ENCODE results near the gene BCL2L15.

The BCL2L15 gene

DNA sequence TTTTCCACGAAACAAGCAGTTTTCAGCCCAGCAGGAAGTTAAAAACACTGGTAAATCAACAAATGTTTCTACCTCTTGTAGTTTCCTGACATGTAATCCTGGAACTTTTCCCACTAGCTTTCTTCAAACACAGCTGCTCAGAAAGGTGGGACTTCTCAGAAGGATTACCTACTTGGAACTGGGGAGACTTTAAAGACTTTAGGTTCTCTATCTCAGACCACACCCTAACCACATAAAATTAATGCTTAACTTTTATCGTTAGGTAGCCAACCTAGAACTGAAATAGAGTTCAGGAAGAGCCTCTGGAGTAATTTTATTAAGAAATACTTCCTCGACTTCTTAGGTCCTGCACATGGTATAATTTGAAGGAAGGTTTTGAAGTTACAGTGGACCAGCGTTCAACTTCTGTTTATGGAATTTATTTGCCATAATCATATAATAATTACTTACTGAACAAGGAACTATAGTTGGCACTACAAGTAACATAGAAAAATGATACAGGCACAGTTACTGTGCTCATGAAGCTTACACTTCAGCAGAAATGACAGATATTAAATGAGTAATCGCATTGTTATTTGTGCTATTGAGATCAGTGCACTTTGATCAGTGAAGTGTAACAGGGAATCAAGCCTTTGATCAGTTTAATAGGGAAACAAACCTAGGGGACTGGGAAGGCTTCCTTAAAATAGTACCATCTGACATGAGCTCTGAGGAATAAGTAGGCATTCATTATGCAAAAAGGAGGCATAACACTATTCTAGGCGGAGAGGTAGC is at the start of gene BCL2L15:
BCL2L15 (minus strand) TSS at position 180 of the 774 bp plus-strand sequence. CDS start 206 bp downstream, outside the sequence.
- DNase-seq, result no peak

DNA sequence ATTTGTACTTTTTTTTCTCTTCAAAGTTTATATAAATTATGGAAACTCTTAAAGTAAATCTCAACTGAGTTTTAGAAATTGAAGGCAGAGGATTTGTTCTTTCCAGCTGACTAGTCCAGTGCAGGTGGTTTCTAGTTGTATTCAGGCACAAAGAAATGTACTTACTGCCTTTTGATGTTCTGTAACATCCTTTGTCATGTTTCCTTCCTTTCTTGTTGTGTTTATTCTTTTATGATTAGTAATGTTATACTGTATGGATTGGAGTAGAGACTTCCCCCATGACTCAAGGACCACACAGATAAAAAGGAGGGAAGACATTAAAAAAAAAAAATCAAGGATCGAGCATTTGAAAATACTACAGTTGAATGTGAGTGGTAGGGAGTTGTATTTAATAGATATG is 49.8 kb upstream of the BCL2L15 start:
- no peak for DNase-seq

DNA sequence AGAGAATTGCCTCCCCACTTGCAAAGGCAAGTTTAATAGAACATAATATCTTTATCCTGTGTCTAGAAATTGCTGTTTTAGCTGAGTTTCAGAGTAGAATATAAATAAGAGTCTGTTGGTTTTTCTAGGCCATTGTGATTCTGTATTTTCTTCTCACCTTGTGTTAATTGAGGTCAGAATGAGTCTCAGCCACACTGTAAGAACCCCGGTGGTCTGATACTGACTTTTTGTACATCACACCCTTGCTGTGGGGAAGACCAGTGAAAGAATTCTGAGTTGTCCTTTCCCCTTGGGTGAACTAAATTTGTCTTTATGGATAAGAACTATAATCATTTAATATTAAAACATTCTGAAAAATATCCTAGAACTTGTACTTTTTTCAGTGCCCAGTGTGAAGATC is 48.6 kb upstream of the BCL2L15 start:
- no peak for DNase-seq

DNA sequence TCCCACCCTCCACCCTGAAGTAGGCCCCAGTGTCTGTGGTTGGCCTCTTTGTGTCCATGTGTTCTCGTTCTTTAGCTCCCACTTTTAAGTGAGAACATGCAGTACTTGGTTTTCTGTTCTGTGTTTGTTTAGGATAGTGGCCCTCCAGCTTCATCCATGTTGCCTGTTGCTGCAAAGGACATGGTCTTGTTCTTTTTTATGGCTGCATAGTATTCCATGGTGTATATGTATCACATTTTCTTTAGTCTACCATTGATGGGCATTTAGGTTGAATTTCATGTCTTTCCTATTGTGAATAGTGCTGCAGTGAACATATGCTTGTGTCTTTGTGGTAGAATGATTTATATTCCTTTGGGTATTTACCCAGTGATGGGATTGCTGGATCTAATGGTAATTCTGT is 47.8 kb upstream of the BCL2L15 start:
- no peak for DNase-seq

DNA sequence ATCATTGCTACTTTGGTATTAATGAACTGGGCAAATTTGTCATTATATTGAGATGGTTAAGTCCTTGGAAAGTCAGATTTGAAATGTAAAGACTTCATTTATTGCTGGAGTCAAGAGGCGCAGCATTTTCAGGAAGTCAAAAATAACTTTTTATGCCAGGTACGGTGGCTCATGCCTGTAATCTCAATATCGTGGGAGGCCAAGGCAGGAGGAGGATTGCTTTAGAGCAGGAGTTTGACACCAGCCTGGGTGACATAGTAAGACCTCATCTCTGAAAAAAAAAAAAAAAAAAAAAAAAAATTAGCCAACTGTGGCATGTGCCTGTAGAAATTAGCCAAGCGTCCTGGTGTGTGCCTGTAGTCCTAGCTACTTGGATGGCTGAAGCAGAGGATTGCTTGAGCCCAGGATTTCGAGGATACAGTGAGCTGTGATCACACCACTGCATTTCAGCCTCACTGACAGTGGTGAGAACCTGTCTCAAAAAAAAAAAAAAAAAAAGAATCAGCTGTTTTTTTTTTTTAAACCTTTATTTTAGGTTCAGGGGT is 47.2 kb upstream of the BCL2L15 start:
- no peak for DNase-seq

DNA sequence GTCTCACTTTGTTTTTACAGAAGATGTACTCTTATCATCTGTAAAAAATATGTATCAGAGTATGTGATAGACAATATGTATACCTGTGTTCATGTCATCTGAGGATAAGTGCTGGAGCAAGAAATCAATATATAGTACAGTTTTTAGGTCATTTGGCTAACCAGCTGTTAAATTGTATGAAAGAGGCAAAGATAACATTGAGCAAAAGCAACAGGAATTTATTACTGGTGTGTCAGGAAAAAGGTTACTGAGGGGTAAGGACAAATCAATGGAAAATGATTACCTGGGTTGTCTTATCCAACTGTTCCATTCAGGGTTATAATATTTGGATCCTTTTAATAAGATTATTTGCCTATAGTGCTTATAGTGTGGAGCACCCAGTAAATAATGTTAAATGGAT is 46.6 kb upstream of the BCL2L15 start:
- no peak for DNase-seq

DNA sequence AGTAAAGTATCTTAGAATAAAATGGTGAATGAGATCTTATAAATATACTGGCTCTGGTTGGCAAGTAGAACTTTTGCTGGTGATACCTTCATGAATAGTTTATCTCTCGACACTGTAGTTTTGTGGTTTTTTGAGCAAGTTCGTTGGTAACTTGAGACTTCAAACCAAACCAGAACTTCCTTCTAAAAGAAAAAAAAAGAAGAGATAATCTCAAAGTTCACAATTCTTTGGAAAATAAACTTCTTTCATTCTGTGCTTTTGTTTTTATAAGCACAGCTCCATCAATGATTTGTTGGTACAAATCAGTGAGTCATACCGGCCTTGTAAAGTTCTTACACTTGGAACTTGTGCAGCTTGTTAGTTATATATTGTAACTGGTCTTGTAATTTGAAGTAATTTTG is 44.1 kb upstream of the BCL2L15 start:
- peak; percentile 55 for DNase-seq

DNA sequence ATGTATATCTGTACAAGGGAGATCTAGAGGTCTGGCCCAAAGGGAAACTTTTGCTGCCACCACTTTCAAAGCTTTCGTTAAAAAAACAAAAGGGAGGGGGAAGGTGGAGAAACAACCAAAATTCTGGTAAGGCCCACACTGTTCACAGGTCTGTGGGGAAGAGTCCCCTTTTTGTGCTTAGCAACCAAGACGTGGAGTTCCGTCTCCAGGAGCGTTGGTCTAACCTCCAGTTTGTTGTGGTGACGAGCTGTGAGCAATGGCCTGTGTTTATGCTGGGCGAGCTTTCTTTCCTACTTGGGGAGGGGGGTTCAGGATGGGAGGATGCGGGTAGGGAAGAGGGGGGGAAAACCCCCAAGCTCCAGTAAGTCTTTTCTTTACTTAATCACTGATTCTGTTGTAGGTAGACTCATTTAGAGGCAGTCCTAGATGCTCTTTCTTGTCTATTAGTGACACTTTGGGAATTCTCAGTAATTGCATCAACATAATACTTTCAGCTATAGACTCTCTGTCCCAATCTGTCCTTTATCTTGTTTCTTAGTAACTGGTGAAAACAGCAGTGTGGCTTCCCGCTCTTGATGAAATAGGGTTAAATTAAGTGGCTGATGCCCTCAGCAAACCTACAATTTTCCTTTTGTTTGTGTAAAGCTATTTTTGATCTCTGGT is 43.2 kb upstream of the BCL2L15 start:
- DNase-seq, result peak; percentile 75

DNA sequence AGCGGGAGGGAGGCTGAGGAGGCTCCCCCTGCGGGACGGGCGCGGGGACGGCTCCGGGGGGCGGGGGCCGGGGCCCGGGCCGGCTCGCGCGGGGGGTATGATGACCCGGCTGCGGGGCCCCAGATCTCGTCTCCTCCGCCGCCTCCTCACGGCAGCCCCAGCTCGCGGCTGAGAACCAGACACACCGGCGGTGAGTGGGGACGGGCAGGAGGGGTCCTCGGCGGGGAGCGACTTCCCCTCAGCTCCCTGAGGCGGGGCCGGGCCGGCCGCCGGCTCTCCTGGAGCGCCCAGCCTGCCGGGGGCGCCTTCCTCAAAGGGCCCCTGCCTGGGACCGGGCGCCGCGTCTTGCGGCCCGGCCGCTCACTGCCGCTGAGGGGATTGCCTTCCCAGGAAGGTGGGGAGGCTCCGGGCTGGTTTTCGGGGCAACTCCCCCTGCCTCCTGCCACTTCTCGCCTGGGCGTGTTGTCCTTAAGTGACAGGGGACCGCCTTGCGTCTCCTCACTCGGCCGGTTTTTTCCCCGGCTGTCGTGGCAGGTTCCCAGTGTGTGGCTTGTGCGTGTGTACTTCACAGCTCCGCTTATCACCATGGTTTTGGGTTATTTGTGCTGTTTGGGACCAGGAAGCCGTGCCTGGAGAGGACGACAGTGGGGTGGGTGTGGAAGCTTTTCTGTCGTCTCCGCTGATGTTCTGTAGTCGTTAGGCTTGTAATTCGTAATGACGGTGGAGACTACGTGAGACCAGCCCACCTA is 42.5 kb upstream of the BCL2L15 start:
- peak; percentile 62 for DNase-seq

DNA sequence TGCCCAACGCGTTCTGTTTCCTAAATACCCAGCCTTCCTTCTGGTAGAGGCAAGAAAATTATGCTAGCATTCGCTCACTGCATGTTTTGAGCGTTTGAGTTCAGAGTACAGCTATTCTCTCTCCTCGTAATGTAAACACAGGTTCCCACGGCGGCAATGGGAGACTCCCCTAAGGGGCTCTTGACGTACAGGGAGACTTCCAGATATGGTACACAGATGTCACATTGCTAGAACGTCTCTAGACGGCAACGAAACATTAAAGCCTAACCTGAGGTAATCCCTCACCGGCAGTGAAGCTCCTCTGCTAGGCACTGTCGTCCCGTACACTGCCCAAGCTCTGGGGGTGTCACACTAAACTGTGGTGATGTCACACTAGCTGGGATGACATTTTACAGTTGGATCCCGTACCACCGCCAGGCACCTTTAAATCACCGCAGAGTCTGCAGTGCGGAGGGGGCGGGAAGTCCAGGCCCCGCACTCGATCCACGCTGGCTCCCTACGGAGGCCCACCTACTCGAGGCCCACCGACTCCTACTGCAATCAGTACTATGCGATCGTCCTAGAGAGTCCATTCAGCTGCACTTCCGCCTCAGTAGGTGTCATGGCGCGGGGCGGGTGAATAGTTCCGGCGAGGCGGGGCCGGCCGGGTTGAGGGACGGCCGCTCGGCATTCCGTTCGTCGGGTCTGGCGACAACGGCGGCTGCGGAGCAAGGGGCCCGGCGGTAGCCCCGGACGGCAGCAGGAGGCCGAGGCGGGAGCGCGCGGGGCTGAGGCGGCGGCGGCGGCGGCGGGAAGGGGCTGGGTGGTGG is 41.8 kb upstream of the BCL2L15 start, which contains the start of gene HIPK1:
HIPK1 (plus strand) TSS at position 384 of the 809 bp plus-strand sequence.
- peak; percentile 94 for DNase-seq

DNA sequence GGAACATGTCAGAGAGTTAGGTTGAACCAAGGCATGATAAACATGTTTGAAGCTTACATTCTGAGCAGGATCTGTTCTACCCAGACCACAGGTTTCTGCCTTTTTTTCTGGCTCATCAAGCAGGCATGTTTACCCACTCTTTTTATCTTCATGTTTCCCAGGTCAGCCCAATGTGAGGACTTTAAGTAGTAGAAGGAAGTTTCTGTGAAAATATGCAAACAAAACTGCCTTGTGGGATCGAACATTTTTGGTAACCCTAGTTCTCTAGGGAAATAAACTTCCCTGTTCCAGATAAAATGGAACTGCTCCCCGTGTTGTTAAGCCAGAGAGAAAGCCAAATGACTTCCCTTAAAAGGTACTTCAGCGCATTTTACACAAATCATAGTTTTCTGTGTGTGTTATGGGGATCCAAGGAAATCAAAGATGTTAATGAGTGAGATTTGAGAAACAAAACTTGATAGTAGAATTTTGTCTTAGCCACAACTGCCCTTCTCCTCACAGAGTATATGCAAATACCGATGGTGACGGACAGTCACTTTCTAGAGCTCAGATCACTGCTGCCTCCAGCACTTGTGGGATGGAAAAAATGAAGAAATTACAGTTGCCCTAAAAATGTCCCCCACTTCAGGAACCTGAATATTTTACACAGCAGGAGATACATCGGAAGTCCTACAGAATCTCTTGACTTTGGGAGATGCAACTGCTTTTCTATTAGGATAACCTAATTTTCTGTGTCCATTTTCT is 41.0 kb upstream of the BCL2L15 start:
- no peak for DNase-seq

DNA sequence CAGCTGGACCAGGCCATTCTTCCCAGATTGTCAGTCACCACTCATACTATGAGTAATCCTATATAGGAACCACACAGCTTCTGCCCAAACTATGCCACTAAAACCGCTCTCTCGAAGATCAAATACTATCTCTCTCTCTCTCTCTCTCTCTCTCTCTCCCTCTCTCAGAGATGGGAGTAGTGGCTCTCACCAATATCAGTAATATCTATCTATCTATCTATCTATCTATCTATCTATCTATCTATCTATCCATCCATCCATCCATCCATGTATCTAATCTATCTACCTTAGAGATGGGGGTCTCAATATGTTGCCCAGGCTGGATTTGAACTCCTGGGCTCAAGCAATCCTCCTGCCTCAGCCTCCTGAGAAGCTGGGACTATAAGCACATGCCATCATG is 37.1 kb upstream of the BCL2L15 start:
- DNase-seq, result no peak

DNA sequence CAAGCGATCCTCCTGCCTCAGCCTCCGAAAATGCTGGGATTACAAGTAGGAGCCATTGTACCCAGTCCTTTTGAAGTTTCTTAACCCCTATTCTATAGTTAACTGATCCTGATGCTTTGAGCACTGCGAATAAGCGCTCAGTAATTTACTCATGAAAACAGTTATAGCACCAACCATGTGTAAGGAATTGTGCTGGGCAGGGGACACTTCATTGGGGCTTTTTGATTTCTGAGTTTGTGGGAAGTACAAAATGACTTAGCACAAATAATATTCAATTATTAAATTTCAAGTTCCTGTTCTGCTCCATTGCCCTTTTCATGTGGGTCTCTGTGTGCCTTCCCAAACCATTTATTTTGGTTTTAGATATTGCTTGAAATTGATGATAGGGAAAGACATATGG is 35.6 kb upstream of the BCL2L15 start:
- no peak for DNase-seq

DNA sequence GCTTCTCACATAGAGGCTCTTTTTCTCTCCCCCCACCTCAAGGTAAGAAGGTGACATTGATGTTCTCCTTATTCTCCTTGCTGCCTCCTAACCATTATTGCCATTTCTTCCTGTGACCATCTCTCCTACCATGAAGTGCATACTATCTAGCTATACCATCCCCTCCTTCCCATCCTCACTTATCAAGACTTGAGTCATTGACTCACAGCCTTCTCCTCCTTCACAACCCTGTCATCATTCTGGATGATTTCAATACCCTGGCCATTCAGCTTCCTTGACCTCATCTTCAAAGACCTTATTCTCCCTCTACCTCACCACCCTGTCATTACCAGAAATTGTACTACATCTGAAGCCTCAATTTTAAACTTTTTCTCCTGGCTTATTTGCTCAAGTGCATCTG is 30.9 kb upstream of the BCL2L15 start:
- DNase-seq, result no peak

DNA sequence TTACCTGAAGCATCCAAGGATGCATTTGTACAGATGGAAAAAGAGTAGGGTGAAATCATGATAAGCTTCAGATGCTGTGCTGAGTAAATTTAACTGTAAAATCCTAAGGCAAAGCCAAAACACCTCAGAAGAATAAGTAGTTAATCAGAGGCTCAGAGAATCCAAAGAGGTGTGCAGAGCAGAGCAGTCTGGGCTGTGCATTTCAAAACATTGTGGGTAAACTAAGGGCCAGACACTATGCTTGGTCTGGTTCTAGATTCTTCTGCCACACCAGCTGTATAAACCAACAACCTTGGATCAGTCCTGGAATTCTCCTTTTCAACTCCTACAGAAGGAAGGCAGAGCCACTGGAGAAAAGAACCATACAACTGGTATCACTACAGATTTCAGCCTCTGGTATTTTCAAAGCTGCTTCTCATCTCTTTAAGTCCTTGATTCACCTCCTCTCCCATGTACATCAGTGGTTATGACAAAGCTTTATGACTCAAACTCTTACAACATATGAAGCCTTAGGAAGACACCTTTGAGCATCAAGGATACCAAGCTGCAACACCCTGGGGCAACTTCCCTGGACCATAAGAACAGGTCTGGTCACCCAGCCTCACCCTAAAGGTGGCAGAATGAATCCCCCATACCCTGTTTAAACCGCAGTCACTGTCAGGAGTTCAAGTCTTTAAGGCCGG is 30.2 kb upstream of the BCL2L15 start:
- no peak for DNase-seq

DNA sequence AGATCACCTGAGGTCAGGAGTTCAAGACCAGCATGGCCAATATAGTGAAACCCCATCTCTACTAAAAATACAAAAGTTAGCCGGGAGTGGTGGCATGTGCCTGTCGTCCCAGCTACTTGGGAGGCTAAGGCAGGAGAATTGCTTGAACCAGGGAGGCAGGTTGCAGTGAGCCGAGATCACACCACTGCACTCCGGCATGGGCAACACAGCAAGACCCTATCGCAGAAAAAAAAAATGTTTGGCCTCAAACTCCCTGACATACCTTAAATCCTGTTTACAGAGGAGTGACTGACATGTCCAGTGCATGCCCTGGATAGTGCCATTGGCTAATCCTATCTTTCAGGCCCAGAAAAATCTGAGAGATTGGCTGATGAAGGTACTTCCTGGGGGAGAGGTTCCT is 29.6 kb upstream of the BCL2L15 start:
- no peak for DNase-seq

DNA sequence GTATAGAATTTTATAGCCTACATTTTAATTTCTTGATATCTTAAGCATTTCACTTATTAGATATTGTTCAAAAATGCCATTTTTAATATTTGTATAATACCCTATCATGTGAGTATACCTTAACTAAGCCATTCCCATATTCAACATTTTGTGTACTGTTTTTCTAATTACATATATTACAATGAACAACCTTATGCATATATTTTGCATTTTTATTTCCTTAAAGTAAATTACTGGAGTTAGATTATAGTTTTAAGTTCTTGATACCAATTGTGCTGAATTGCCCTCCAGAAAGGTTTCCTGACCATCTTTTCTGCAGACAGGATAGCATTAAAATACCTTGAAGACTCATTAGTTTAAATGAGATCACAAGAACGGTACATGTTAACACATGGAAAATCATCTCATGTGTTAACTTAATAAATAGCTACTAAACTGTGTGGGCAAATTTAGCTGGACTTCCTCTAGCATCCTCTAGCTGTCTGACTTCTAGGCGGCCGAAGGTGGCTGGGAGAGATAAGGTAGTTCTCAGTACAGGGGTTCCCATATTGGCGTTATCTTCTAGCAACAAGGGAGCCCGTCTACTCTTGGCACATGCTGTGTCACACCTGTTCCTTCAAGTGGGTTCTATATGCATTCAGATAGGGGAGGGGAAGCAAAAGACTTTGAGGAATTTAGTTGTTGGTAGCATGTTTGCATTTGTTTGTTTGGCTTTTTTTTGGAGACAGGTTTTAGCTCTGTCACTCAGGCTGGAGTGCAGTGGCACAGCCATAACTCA is 26.7 kb upstream of the BCL2L15 start:
- DNase-seq, result no peak

DNA sequence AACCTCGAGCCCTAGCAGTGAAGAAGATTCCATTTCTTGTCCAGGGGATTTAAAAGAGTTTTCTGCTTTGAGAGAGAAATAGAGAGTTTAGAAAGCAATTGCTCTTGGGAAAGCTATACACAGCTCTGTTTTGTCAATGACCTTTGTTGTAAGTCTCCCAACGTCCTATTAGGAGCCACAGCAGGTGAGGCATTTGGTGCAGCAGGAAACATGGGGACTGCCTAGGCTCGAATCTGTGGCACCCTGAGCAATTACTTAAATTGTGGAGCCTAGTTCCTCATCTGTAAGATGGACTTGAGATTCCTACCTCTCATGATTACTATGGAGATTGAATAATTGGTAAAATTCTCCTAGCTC is 25.9 kb upstream of the BCL2L15 start:
- DNase-seq, result no peak

DNA sequence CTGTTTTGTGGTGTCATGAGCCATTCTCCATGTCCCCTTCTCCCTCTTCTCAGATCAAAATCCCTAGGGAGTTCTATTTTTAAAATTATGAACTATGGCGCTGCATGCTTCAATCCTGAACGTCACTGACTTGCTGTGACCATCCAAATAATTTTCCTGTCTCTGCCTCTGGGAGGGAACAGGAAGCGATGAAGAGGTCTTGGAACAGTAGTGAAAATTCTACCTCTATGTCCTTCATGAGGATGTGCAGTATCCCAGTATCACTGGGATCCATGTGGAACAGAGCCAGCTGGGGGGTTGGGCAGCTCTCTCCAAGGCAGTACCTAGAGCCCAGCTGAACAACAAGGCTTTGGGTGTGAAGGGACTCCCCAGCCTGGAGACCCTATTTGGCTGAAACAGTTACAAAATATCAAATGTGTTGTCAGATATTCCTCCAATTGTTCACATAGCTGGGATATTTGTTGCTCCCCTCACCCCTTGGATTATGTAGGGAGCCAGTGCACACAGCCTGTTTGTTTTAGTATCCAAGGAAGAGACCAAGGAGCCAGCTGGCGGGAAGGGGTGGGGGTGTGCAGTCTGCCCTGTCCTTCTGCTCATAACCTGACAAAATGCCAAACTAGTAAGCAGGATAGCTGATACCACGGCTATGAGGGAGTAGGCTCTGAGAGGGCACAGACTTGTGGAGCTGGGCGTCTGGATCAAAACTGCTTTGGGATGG is 25.4 kb upstream of the BCL2L15 start:
- DNase-seq, result no peak

DNA sequence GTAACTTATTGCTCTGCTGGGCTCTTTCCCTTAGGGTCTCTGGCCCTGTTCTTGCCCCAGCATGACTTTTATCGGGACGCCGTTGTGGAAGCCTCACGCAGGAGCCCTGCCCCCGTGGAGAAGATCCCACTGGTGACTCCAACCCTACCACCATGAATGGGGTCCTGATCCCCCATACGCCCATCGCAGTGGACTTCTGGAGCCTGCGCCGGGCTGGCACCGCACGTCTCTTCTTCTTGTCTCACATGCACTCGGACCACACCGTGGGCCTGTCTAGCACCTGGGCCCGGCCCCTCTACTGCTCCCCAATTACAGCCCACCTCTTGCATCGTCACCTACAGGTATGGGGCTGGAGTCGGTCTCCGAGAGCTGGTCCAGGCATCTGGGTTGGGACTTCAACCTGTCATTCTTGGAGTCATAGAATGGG is 18.1 kb upstream of the BCL2L15 start:
- peak; percentile 44 for DNase-seq
